ENCODE results near the gene MTOR.
"Not testable (repeated sequence)": the region's sequence is repeated elsewhere in the genome, so short reads cannot be mapped to it uniquely, and the experiment has no call there.

Gene MTOR

GRCh38 chr1:11279630-11280029 lies 17.3 kb upstream of the MTOR start:
- DNase-seq = no peak

- DNase-seq = no peak
These were observed 16.8 kb upstream of the MTOR start for GRCh38 chr1:11279152-11279551.

- DNase-seq = no peak
These were observed 11.4 kb upstream of the MTOR start for GRCh38 chr1:11273595-11274234.

- peak; percentile 91 for DNase-seq
These were observed 10.7 kb upstream of the MTOR start, which contains the start of gene UBIAD1 for GRCh38 chr1:11272832-11273594. UBIAD1 (plus strand) TSS chr1:11273198; CDS start chr1:11273532, 334 bp downstream.

GRCh38 chr1:11272544-11272831 lies 10.1 kb upstream of the MTOR start:
- no peak for DNase-seq

GRCh38 chr1:11267350-11268337 lies 5.3 kb upstream of the MTOR start:
- not testable (repeated sequence) for DNase-seq

- no peak for DNase-seq
These were observed 4.1 kb upstream of the MTOR start for GRCh38 chr1:11266268-11267074.

GRCh38 chr1:11256299-11256698 lies 6.1 kb downstream of the MTOR start:
- no peak for DNase-seq

- no peak for DNase-seq
These were observed 9.1 kb downstream of the MTOR start for GRCh38 chr1:11253226-11253625.

- DNase-seq = no peak
These were observed 9.8 kb downstream of the MTOR start for GRCh38 chr1:11252538-11252937.

GRCh38 chr1:11248169-11248568 lies 14.2 kb downstream of the MTOR start:
- DNase-seq = no peak

- no peak for DNase-seq
These were observed 16.2 kb downstream of the MTOR start for GRCh38 chr1:11245904-11246719.

GRCh38 chr1:11245248-11245647 lies 17.1 kb downstream of the MTOR start:
- no peak for DNase-seq

GRCh38 chr1:11238311-11238710 lies 24.0 kb downstream of the MTOR start:
- no peak for DNase-seq

- no peak for DNase-seq
These were observed 25.0 kb downstream of the MTOR start for GRCh38 chr1:11237356-11237755.

- DNase-seq = no peak
These were observed 29.1 kb downstream of the MTOR start for GRCh38 chr1:11233208-11233607.

GRCh38 chr1:11229203-11229602 lies 33.1 kb downstream of the MTOR start:
- DNase-seq = no peak

- DNase-seq = no peak
These were observed 35.0 kb downstream of the MTOR start for GRCh38 chr1:11227106-11228077.

GRCh38 chr1:11216074-11216473 lies 46.3 kb downstream of the MTOR start:
- DNase-seq = no peak

GRCh38 chr1:11215381-11216005 lies 46.9 kb downstream of the MTOR start:
- peak; percentile 25 for DNase-seq
